Endodermal cell (in vitro differentiated cells): ENCODE results near the gene RHEB. TPM values are rescaled to one million over a fixed set of nuclear protein-coding genes. Genes with fewer than 3 reads are reported as not detected.

Source experiments
- DNase-seq: peaks from one replicate; pipeline ENCODE4 v3.0.0-alpha.2; 2017
- H3K27ac ChIP-seq: 2 replicates; pipeline ENCODE4 v1.5.1; 2013; ENCODE audit warnings: mild to moderate bottlenecking, low read depth, low read length, moderate library complexity
- H3K27me3 ChIP-seq: 2 replicates; pipeline ENCODE4 v1.6.1; 2013; ENCODE audit warnings: mild to moderate bottlenecking, low read length, moderate library complexity; ENCODE audit not compliant: insufficient read depth, control insufficient read depth, poor library complexity, severe bottlenecking
- H3K36me3 ChIP-seq: 2 replicates; pipeline ENCODE4 v1.7.0; 2013; ENCODE audit warnings: mild to moderate bottlenecking, low read length, moderate library complexity; ENCODE audit not compliant: control insufficient read depth, insufficient read depth
- H3K4me1 ChIP-seq: one replicate; pipeline ENCODE4 v1.7.0; 2013; ENCODE audit warnings: low read length; ENCODE audit not compliant: control insufficient read depth, insufficient read depth
- H3K4me3 ChIP-seq: 2 replicates; pipeline ENCODE4 v1.5.1; 2013; ENCODE audit warnings: mild to moderate bottlenecking, low read length, moderate library complexity
- H3K9ac ChIP-seq: 2 replicates; pipeline ENCODE4 v1.6.1; 2013; ENCODE audit warnings: mild to moderate bottlenecking, low read length, moderate library complexity; ENCODE audit not compliant: poor library complexity, severe bottlenecking; ENCODE audit errors: extremely low read depth
- H3K9me3 ChIP-seq: 2 replicates; pipeline ENCODE4 v1.6.1; 2013; ENCODE audit warnings: mild to moderate bottlenecking, low read length, moderate library complexity; ENCODE audit not compliant: control insufficient read depth
- H3K27ac Mint-ChIP-seq: 2 replicates; pipeline ENCODE4 v1.8.0; 2020; ENCODE audit warnings: mixed read lengths
- H3K27me3 Mint-ChIP-seq: 2 replicates; pipeline ENCODE4 v1.8.0; 2021; ENCODE audit warnings: mild to moderate bottlenecking, mixed read lengths; ENCODE audit not compliant: insufficient read depth
- H3K36me3 Mint-ChIP-seq: 2 replicates; pipeline ENCODE4 v1.8.0; 2020; ENCODE audit warnings: low read depth, mixed read lengths
- H3K4me1 Mint-ChIP-seq: 2 replicates; pipeline ENCODE4 v1.8.0; 2020; ENCODE audit warnings: mixed read lengths
- H3K4me3 Mint-ChIP-seq: 2 replicates; pipeline ENCODE4 v1.8.0; 2020; ENCODE audit warnings: mild to moderate bottlenecking, moderate library complexity, mixed read lengths
- H3K9me3 Mint-ChIP-seq: 2 replicates; pipeline ENCODE4 v1.8.0; 2020; ENCODE audit warnings: mild to moderate bottlenecking, mixed read lengths
- WGBS, 2 experiments: methylation state at CpG; one replicate each; pipeline versions ENCODE4 v1.1.5 to v1.1.7; 2013; ENCODE audit warnings: missing lambda C conversion rate in 2 of 2, mixed read lengths in 1 of 2; ENCODE audit not compliant: insufficient coverage in 1 of 2, insufficient read length in 1 of 2; 5-methylcytosine and 5-hydroxymethylcytosine counted together
- total RNA-seq, 2 donors: library from RNA; stranded (reverse); fragmentation: NEBNext Ultra II Directional in 1 of 2; extraction: Animal tissue kit (Norgen Biotek cat#: 25700) in 1 of 2; gene quantifications; 2 replicates in 1 of 2; 3 replicates in 1 of 2; pipeline ENCODE4 v1.2.1, GENCODE V29; 2021
- TF ChIP-seq, protein P1 (sequence below): fragments of 200-600 bp; sonication (generic); conservative IDR thresholded peaks from 2 replicates; pipeline ENCODE4 v1.5.0; 2021; ENCODE audit warnings: antibody characterized with exemption, mild to moderate bottlenecking

The RHEB gene
- total RNA-seq, 2 donors from 2014 or later: 108 to 113 TPM

GRCh38 chr7:151437866-151438516 lies 81.7 kb downstream of the RHEB start:
- H3K4me1 Mint-ChIP-seq: peaks cover 15% of the 10 kb centered on the region
- H3K27me3 ChIP-seq: no peaks in the 10 kb centered on the region
- no peak overlapping the region for H3K4me3 Mint-ChIP-seq
- no peak for DNase-seq
- no peaks in the 10 kb centered on the region for H3K4me1 ChIP-seq
- H3K36me3 Mint-ChIP-seq: peaks cover 2% of the 10 kb centered on the region
- H3K27ac Mint-ChIP-seq: no peak overlapping the region
- H3K36me3 ChIP-seq: no peaks in the 10 kb centered on the region
- H3K9me3 ChIP-seq: peaks cover 5% of the 10 kb centered on the region
- 89 to 91% methylated on average over 18 to 23 of the region's 23 CpGs for WGBS, 2 experiments
- H3K27ac ChIP-seq: no peak overlapping the region
- no peak overlapping the region for H3K4me3 ChIP-seq
- H3K27me3 Mint-ChIP-seq: peaks cover 4% of the 10 kb centered on the region
- H3K9ac ChIP-seq: no peak overlapping the region
- H3K9me3 Mint-ChIP-seq: no peaks in the 10 kb centered on the region
- TF ChIP-seq, protein P1, sequence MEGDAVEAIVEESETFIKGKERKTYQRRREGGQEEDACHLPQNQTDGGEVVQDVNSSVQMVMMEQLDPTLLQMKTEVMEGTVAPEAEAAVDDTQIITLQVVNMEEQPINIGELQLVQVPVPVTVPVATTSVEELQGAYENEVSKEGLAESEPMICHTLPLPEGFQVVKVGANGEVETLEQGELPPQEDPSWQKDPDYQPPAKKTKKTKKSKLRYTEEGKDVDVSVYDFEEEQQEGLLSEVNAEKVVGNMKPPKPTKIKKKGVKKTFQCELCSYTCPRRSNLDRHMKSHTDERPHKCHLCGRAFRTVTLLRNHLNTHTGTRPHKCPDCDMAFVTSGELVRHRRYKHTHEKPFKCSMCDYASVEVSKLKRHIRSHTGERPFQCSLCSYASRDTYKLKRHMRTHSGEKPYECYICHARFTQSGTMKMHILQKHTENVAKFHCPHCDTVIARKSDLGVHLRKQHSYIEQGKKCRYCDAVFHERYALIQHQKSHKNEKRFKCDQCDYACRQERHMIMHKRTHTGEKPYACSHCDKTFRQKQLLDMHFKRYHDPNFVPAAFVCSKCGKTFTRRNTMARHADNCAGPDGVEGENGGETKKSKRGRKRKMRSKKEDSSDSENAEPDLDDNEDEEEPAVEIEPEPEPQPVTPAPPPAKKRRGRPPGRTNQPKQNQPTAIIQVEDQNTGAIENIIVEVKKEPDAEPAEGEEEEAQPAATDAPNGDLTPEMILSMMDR: no peak

DNA sequence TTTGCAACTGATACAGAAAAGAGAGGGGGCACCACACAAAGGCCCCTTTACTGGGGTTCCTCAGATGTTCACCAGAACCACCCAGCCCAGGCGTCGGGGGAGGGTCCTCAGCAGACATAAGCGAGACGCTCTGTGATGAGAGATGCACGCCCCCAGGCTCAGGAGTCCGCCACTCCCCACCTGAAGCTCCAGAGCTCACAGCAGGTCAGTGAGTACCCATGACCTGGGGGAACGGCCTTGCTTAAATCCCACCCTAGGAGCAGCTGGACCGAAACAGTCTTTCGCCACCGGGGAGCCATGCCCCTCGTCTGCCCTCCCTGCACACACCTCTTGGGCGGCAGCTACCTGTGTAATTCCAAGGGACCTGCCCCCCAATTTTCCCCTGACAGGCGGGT lies 82.5 kb downstream of the RHEB start:
- no peak overlapping the region for H3K27ac Mint-ChIP-seq

DNA sequence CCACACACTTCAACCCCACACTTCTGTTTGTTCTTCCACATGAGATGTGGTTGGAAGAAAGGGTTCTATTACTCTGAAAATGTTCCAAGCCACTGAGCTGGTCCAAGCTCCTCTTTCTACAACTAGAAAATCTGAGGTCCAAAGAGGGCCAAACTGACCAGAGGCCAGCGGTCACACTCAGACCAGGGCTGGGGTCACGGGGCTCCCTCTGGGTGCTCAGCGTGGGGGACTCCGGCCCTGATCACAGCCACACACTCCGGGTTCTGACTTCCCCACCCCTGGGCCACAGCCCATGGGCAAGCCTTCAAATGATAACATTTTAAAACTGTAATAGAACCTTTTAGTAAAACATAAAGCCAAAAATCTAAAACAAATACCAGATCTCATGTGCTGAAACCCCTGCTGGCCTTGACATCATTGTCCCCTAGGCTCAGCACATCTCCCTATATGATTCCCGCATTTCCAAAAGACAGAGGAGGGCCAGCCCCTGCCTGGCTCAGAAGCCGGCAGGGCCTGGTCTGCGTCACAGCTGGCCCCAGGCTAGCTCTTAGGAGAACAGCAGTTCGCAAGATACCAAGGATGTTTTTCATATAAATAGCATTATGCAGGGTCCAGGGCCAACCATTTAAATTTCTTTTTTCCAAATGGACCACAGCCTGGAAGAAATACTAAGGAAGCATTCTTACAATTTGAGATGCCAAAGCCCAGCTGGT lies 83.1 kb downstream of the RHEB start:
- Mint-ChIP-seq H3K4me3 (no peak overlapping the region), H3K4me1 (peaks cover 15% of the 10 kb centered on the region), H3K36me3 (peaks cover 2% of the 10 kb centered on the region), H3K27ac (no peak overlapping the region), H3K27me3 (peaks cover 4% of the 10 kb centered on the region), H3K9me3 (no peaks in the 10 kb centered on the region)
- Histone ChIP-seq H3K9ac (no peak overlapping the region), H3K4me3 (no peak overlapping the region), H3K27ac (no peak overlapping the region), H3K36me3 (no peaks in the 10 kb centered on the region), H3K27me3 (no peaks in the 10 kb centered on the region), H3K4me1 (no peaks in the 10 kb centered on the region), H3K9me3 (peaks cover 5% of the 10 kb centered on the region)
- no peak for DNase-seq
- whole genome bisulfite sequencing, 2 experiments: 89 to 93% methylated on average over 9 of the region's 9 CpGs
- TF ChIP-seq, protein P1: no peak

More for the DNA sequence above, 82.5 kb downstream of the RHEB start:
- H3K27me3 ChIP-seq: no peaks in the 10 kb centered on the region
- H3K27me3 Mint-ChIP-seq: peaks cover 4% of the 10 kb centered on the region
- H3K9me3 Mint-ChIP-seq: no peaks in the 10 kb centered on the region
- H3K9me3 ChIP-seq: peaks cover 5% of the 10 kb centered on the region
- no peaks in the 10 kb centered on the region for H3K36me3 ChIP-seq
- TF ChIP-seq, protein P1: no peak
- no peak overlapping the region for H3K27ac ChIP-seq
- no peaks in the 10 kb centered on the region for H3K4me1 ChIP-seq
- no peak overlapping the region for H3K9ac ChIP-seq
- H3K36me3 Mint-ChIP-seq: peaks cover 2% of the 10 kb centered on the region
- WGBS, 2 experiments: 85 to 94% methylated on average over 13 of the region's 13 CpGs
- H3K4me1 Mint-ChIP-seq: peaks cover 15% of the 10 kb centered on the region
- DNase-seq: no peak
- no peak overlapping the region for H3K4me3 ChIP-seq
- no peak overlapping the region for H3K4me3 Mint-ChIP-seq
